ENCODE measurements around the gene IL11.
"Not testable (repeated sequence)": the region's sequence is repeated elsewhere in the genome, so short reads cannot be mapped to it uniquely, and the experiment has no call there.

Gene IL11

DNA sequence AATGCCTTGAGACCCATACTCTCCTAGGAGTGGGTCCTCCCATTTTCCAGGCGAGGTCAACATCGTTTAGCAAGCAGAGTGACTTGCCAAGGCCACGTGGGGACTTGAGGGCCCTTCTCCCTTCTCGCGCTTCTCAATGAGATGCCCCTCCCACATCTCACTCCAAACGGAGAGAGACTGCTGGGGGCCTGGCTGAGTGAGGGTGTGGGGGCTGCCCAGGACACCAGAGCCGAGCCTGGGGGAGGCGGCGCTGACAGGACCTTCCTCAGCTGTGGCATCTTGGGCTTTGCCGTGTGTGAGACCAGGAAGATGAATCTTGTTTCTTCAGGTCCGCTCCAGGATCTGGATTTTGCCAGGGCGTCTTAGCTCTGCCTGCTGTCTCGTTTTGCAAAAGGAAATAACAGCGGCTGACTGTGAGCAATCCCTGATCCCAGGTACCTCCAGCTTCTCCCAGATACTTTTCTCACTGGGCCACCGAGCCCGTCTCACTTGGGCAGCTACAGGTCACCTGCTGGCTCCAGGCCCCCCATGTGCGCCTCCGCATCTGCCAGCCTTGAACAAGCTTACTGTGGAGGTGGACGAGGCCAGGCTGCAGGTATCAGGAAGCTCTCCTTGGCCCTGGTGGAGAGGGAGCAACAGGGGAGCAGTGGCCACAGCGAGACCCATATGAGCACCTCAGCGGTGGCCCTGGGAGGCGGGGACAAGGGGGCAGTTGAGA, 21.8 kb downstream of the IL11 start:
- DNase-seq, result no peak

DNA sequence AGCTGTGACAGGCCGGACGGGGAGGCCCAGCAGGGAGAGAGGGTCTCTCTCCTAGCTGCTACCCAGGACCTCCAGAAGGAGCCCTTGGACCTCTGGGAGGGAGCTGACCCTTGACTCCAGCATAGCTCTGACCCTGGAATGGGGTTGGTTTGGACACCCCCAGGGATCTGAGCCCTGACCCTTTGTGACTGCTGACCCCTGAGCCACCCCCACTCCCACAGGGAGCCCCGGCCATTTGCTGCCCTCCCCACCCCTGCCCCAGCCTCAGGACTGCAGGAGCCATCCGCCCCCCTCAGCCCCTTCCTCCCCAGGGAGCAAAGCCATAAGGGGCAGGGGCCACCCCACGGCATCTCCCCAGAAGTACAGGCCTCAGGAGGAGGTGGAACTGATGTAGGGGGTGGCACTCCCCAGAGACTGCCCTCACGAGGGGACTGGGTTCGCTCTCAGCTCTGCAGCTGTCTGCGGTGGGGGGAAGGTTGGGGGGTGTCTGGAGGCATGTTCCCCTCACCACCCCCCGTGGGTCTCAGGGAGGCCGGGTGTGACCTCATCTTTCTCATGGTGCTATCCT, 22.7 kb downstream of the IL11 start:
- DNase-seq, result no peak

DNA sequence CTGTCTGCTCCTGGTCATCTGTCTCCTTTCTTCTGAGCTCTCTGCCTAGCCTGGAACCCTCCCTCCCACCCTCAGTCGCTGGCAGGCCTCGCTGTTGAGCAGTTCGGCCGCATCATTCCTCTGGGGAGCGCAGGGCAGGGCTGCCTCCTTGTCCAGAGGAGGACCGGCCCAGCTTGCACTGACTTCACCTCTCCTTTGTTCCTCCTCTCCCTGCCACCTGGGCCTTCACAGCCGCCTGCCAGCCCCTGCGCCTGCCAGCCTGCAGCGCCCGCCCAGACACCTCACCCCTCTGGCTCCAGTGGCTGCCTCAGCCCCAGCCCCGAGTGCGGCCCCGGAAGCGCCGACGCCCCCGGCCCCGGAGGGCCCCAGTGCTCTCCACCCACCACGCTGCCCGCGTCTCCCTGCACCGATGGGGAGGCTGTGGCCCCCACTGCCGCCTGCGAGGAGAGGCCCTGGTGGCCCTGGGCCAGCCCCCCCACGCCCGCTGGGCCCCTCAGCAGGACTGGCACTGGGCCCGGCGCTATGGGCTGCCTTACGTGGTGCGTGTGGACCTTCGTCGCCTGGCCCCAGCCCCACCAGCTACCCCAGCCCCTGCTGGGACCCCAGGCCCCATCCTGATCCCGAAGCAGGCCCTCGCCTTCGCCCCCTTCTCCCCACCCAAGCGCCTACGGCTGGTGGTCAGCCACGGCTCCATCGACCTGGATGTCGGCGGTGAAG, 23.4 kb downstream of the IL11 start:
- DNase-seq, result no peak

DNA sequence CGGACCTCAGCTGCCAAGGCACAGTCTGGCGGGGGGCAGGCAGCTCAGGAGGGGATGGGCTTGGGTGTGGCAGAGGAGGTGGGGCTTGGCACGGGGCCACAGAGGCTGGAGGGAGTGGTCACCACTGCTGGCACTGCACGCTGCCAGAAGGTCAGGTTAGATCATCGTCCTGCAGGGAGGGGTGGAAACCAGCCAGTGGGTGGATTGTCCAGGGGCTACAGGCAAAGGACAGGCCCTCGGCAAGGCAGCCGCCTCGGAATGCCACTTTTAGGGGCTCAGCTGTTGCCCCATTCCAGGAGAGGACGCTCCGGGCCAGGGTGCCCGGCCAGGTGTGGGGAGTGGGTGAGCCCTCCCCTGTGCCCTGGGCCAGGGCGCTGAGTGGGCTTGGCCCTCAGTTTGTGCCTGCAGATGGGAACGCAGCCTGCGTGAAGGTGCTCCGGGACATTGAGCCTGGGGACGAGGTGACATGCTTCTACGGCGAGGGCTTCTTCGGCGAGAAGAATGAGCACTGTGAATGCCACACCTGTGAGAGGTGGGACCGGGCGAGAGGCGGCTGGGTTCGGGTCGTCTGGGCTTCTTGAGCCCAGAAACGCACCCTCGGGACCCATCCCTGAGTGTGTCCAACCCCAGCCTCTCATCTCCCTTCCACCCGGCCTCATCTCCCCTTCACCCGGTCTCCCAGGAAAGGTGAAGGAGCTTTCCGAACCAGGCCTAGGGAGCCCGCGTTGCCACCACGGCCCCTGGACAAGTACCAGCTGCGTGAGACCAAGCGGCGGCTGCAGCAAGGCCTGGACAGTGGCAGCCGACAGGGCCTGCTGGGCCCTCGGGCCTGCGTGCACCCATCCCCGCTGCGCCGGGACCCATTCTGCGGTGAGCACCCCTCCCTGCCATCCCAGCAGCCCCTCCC, 24.2 kb downstream of the IL11 start:
- DNase-seq, result no peak

DNA sequence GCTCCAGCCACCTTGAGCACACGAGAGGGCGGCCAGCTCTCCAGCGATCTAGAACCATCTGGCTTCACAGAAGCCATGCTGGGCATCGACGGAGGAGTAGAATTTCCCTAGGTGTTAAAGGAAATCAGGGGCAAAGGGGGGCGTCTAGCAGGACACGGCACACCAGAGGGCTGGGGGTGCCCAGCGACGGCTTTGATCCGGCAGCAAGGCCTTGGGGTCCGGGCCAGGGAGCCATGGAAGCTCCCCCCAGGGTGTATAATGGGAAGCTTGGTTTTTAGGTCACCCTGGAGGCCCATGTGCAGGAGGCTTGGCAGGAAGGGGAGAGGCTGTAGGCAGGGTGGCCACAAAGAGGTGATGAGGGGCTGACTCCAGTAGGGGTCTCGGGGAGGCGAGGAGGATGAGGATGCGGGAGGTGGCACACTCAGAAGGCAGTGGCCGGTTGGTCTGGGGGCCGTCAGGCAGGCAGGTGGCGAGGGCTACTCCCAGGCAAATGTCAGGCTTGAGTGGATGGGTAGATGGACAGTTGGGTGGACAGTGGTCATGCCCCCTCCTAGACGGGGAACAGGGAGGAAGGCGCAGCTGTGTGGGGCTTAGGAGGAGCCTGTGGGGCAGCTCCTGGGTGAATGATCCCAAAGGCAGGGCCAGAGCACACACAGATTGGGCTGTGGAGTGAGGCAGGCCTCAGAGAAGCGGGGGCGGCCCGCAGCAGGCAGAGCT, 25.0 kb downstream of the IL11 start:
- no peak for DNase-seq

DNA sequence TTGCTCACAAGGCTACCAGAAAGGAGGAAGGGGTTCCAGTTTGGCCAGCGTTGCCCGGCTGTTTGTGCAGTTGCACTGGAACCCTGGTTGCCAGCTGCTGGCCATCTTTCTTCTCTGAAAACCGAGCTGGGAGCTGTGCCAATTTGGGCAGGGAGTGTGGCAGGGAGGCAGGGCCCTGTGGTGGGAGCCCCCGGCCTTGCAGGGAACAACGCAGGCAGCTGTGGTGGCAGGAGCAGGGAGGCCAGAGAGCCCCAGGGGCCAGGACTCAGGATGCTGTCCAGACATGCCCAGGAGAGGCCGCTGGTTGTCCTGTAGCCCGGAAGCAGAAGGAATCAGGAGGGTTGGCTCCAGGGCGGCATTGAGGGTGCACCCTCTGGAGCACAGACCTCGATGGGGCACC, 25.8 kb downstream of the IL11 start:
- no peak for DNase-seq

DNA sequence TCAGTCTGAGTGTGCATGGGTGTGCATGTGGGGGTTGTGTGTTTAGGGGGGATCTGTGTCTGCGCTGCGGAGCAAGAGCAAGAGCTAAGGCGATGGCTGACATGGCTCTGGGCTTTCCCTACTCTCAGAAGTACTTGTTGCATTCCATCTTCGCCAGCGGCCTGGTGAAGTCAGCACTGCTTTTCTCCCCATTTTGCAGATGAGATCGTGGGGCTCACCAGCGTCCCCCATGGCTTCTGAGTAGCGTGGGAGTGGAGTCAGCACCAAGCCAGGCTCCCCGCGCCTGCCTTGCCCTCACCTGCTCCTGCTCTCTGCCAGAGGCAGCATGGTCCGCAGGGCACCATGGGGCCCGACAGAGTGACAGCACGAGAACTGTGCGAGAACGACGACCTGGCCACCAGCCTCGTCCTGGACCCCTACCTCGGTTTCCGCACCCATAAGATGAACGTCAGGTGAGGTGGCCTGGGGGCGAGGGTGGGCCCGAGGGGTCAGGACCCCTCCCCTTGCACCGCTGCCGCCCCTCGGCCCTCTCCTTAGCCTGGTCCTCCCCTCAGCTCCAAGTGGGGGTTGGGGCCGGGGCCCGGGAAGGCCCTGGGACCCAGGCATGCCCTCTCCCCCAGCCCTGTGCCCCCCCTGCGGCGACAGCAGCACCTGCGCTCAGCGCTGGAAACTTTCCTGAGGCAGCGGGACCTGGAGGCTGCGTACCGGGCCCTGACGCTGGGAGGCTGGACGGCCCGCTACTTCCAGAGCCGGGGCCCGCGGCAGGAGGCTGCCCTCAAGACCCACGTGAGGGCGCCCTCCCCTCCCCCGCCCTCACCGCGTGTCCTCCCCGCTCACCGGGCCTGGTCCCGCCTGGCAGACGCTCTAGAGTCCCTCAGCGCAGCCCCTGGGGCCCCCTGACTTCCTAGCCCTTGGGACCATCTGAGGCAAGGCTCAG, 28.4 kb downstream of the IL11 start:
- no peak for DNase-seq

DNA sequence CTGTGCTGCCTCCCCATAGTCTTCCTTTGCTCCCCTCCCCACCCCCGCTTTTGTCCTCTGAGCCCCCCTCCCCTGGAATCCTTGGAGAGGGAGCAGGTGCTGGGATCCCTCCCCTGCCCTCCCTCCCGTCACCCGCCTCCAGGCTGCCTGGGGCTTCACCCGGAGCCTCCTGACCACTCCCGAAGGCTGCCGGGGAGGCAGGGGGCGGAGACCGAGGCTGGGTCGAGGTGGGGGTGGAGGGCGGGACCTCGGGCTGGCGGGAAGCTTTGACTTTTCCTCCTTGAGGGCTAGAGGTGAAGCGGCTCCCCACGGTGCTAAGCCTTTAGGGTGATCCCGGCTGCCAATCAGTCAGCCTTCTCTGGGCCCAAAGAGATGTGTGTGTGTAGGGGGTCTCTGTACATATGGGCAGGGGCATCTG, 29.1 kb downstream of the IL11 start:
- peak; percentile 61 for DNase-seq

DNA sequence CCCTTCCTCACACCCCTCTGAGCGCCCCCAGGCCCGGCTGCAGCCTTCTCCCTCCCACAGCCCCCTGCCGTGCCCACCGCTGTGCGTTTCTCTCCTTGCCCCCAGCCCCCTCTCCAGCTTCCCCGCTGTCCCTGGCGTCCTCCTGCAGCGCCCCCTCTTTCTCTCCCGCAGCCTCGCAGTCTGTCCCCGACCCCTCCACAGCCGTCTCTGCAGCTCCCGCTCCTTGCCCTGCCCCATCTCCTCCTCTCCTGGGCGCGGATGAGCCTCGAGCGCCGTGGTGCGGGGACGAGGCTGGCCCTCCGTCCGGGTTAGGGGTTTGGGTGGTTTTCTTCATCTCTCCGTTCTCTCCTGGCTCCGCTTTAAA, 29.5 kb downstream of the IL11 start:
- DNase-seq, result no peak

DNA sequence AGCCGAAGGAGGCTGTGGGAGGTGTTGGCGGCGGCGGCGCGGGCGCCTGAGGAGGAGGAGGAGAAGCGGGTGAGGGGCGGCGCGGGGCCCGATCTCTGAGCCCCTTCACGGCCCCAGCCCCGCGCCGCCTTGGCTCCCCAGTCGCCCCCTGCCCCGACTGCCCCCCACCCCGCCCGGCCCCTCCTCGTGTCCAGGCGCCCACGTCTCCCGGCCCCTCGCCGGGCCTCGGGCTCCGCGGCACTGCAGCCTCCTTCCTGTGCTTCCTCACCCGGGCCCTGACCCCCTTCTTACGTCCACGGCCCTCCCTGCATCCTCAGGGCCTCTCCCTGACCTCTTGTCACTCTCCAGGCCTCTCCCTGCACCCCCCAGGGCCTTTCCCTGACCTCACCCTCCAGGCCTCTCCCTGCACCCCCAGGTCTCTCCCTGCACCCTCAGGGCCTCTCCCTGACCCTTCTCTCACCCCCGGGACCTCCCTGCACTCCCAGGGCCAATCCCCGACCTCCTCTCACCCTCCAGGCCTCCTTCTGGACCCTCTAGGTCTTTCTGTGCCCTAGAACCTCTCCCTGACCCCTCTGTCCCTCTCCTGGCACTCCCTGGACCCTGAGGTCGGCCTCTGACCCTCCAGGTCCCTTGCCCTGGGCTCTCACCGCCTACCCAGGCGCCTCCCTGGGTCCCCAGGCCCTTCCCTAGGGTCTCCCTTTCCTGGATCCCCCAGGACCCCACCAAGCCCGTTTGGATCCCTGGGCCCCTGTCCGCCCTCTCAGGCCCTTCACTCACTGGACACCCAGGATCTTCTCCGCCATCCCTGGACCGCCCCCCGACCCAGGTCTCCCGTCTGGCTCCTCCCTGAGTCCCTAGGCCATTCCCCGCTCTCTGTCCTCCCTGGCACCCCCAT, 30.1 kb downstream of the IL11 start:
- no peak for DNase-seq

DNA sequence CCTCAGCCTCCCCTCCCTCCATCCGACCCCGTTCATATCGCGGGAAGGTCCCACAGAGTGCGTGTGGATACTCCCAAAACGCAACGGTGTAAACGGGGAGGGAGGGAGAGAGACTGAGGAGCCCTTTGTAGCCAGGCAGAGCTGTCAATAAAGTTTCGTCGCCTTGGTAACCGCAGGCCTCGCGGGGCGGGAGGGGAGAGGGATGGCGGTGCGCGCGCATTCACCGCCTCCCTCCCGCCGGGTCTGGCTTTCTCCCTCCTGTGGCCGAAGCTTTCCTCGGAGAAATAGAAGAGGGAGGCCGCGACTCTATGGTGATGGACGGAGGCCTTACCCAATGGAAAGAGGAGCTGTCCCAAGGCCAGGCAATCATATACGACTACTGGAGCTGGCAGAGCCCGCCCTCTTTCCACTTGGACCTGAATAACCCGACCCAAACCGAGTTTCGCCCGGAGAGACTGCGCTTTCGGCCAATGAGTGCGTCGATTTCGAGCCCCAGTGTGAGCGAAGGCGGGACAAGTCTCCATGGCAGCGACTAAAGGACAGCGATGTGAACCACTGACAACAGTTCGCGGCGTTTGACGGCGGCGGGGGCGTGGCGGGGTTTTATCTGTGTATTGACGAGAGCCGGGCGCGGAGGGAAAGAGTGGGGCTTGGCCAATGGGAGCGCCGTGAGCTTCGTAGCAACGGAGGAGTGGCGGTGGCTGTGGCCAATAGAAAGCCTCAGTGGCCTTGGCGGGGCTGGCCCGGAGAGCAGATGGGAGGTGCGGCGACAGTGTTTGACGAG, 31.0 kb downstream of the IL11 start, which contains the start of gene KMT5C:
KMT5C (plus strand) TSS at position 772 of the 784 bp plus-strand sequence. CDS start 2,061 bp downstream, outside the sequence.
- DNase-seq, result peak; percentile 100

DNA sequence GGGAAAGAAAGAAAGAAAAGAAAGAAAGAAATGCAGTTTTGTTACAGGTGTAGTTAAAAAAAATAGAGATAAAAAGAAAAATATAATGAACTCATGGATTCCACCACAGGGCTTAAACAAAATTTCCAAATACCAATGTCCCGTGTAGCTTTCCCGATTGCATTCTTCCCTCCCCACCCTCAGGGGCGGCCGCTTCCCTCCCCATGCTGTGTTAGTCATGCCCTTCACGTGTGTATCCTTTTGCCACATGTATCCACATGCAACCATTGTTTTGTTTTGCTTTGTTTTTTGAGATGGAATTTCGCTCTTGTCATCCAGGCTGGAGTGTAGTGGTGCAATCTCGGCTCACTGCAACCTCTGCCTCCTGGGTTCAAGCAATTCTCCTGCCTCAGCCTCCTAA, 34.2 kb downstream of the IL11 start:
- peak; percentile 54 for DNase-seq

DNA sequence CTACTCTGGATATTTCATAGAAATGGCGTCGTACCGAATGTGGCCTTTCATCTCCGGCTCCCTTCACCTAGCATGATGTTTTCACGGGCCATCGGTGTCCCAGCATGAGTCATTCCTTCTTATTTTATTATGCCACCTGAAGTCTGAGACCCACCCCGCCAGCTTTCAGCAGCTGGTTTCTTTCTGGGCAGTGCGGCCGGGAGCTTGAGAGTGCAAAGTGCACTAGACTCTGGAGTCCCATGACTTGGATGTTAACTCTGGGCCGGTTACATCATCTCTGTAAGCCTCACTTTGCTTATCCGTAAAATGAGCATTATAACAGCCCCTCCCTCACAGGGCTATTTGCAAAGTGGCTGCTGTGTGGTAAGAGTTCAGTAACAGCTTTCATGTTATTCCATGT, 36.4 kb downstream of the IL11 start:
- no peak for DNase-seq

DNA sequence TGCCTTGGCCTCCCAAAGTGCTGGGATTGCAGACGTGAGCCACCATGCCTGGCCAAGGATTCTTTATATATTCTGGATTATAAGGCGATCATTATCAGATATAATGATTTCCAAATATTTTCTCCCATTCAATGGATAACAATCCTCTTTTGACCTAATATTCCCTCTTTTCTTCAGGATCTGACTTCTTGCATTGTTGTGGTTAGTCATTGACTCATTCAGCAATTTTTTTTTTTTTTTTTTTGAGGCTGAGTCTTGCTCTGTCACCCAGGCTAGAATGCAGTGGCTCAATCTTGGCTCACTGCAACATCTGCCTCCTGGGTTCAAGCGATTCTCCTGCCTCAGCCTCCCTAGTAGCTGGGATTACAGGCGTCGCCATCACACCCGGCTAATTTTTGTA, 40.5 kb downstream of the IL11 start:
- DNase-seq, result peak; percentile 50

DNA sequence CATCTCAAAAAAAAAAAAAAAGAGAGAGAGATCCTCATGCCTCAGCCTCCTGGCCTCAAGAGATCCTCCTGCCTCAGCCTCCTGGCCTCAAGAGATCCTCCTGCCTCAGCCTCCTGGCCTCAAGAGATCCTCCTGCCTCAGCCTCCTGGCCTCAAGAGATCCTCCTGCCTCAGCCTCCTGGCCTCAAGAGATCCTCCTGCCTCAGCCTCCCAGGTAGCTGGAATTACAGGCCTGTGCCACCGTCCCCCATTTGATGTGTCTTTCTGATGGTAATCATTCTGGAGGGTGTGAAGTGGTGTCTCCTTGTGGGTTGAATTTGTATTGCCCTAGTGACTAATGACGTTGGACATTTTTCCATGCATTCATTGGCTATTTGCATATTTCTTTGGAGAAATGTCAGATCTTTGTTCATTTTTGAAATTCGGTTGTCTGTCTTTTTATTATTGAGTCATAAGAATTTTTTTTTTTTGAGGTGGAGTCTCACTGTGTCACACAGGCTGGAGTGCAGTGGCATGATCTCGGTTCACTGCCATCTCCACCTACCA, 41.4 kb downstream of the IL11 start:
- DNase-seq, result not testable (repeated sequence)

DNA sequence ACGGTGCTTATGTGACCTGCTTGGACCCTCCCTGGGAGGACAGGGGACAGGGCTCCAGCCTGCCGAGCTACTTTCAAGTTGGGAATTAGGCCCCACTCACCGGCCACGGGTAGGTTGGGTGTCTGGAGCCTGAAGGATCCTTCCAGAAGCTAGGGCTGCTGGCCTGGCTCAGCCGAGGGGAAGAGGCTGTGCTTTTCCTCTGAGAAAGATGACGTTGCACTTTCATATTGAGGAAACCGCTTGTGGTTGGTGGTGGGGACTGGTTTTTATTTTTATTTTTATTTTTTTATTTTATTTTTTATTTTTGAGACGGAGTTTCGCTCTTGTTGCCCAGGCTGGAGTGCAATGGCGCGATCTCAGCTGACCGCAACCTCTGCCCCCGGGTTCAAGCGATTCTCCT, 45.1 kb downstream of the IL11 start, which contains the start of gene TMEM150B:
TMEM150B (minus strand) TSS at position 170 of the 400 bp plus-strand sequence. CDS start 4,305 bp downstream, outside the sequence.
- no peak for DNase-seq

DNA sequence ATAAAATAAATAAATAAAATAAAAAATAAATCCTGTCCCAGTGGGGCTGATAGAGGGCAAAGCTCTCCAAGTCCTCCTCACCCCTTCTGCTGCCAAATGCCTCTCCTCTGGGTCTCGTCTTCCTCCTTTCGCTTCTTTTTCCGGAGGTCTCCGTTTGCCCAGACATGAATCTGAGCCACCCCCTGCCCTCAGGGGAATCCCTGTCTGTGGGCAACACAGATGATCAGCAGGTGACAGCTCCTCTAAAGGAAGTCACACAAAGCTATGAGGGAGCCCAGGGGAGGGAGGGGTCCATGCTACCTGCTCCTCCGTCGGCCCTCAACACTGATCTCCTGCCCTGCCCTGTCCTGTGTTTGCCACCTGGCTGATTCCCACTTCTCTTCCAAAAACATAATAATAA, 45.6 kb downstream of the IL11 start:
- DNase-seq, result no peak

DNA sequence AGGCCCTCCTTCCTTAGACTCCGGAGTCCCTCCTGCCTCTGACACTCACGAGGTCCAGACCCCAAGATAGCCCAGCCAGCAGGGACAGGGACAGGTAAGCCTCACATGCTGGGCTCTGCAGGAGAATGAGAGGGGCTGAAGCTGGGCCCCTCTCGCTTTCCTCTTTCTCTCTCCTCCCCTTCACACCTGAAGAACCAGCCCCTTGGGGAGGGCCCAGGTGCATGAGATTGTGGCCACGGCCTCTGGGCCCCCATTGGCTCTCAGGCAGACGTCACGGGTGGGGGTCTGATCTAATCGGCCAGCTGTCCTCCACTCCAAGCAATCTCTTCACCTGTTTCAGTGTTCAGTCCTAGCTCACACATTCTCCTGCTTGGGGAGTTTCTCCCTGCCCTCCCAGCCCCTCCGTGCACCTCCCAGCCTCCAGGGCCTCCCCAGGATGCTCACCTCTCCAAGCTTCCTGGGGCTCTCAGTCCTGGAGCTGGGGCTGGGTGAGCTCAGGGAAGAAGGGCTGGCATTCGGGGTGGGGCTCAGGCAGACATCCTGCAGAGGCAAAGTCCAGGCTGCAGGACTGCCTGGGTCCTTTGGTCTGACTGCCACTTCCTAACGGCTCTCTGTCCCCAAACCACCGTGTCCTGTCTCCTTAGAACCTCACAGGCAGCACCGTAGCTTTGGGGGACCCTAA, 47.9 kb downstream of the IL11 start:
- no peak for DNase-seq
